WTC11 (cell line): ENCODE results near the gene TINAGL1. TPM values are rescaled to one million over a fixed set of nuclear protein-coding genes. Genes with fewer than 3 reads are reported as not detected.

Experiments
- ATAC-seq: fragments of 200-7000 bp; cut with Tn5 transposase; 2 replicates; pipeline ENCODE4 v1.10.0; 2021; ENCODE audit warnings: mild to moderate bottlenecking, moderate library complexity
- CTCF ChIA-PET: fragments of 300-600 bp; sonication (Branson Sonifier 250); formaldehyde crosslinking; loops from one replicate; lab custom pipeline; 2021; ENCODE audit warnings: antibody characterized with exemption; lab: Charles Lee
- POLR2A ChIA-PET: fragments of 350-600 bp; sonication (Branson Sonifier 250); formaldehyde crosslinking; loops from one replicate; lab custom pipeline; 2021; ENCODE audit warnings: antibody characterized with exemption; lab: Charles Lee
- DNase-seq: peaks from one replicate; pipeline ENCODE4 v3.0.0; 2021; ENCODE audit warnings: low spot score
- H3K27ac Mint-ChIP-seq: 2 replicates; pipeline ENCODE4 v1.8.0; 2021; ENCODE audit warnings: mixed read lengths
- H3K27me3 Mint-ChIP-seq: 2 replicates; pipeline ENCODE4 v1.8.0; 2021; ENCODE audit warnings: low read depth, mild to moderate bottlenecking, moderate library complexity, mixed read lengths
- H3K36me3 Mint-ChIP-seq: 2 replicates; pipeline ENCODE4 v1.8.0; 2021; ENCODE audit warnings: mixed read lengths
- H3K4me1 Mint-ChIP-seq: 2 replicates; pipeline ENCODE4 v1.8.0; 2022; ENCODE audit warnings: mixed read lengths
- H3K4me3 Mint-ChIP-seq: 2 replicates; pipeline ENCODE4 v1.8.0; 2021; ENCODE audit warnings: mild to moderate bottlenecking, moderate library complexity, mixed read lengths
- H3K9me3 Mint-ChIP-seq: 2 replicates; pipeline ENCODE4 v1.8.0; 2021; ENCODE audit warnings: mixed read lengths
- ATF6 ChIP-seq: sonication (generic); formaldehyde crosslinking; IDR thresholded peaks from 2 replicates; pipeline ENCODE4 v1.8.1; 2023; ENCODE audit warnings: mild to moderate bottlenecking, missing genetic modification reagents
- CREM ChIP-seq: sonication (generic); formaldehyde crosslinking; IDR thresholded peaks from 2 replicates; pipeline ENCODE4 v1.8.1; 2022; ENCODE audit warnings: mild to moderate bottlenecking, missing genetic modification reagents, moderate library complexity
- E2F4 ChIP-seq: sonication (generic); formaldehyde crosslinking; IDR thresholded peaks from 2 replicates; pipeline ENCODE4 v1.8.1; 2022; ENCODE audit warnings: low read depth, mild to moderate bottlenecking, moderate library complexity, missing genetic modification reagents, borderline replicate concordance
- ETV6 ChIP-seq: sonication (generic); formaldehyde crosslinking; IDR thresholded peaks from 2 replicates; pipeline ENCODE4 v1.8.1; 2022; ENCODE audit warnings: mild to moderate bottlenecking, missing genetic modification reagents
- HMGA2 ChIP-seq: fragments of 250-450 bp; sonication (Bioruptor Pico); IDR thresholded peaks from 2 replicates; pipeline ENCODE4 v1.4.0; 2021; ENCODE audit warnings: mild to moderate bottlenecking, moderate library complexity
- NFE2L1 ChIP-seq: sonication (generic); formaldehyde crosslinking; IDR thresholded peaks from 2 replicates; pipeline ENCODE4 v1.8.1; 2023; ENCODE audit warnings: missing genetic modification reagents
- RORB ChIP-seq: fragments of 250-450 bp; sonication (Bioruptor Pico); IDR thresholded peaks from 2 replicates; pipeline ENCODE4 v1.9.0; 2021; ENCODE audit warnings: mild to moderate bottlenecking
- SMAD3 ChIP-seq: sonication (generic); formaldehyde crosslinking; IDR thresholded peaks from 2 replicates; pipeline ENCODE4 v1.8.0; 2022; ENCODE audit warnings: missing genetic modification reagents, mild to moderate bottlenecking, borderline replicate concordance
- TP53 ChIP-seq: sonication (generic); formaldehyde crosslinking; IDR thresholded peaks from 2 replicates; pipeline ENCODE4 v1.8.1; 2023; ENCODE audit warnings: mild to moderate bottlenecking, missing genetic modification reagents
- USF1 ChIP-seq: sonication (generic); formaldehyde crosslinking; IDR thresholded peaks from 2 replicates; pipeline ENCODE4 v1.8.0; 2022; ENCODE audit warnings: mild to moderate bottlenecking, missing genetic modification reagents
- ZNF121 ChIP-seq: sonication (generic); formaldehyde crosslinking; IDR thresholded peaks from 2 replicates; pipeline ENCODE4 v1.8.0; 2023; ENCODE audit warnings: missing genetic modification reagents
- ZNF232 ChIP-seq: sonication (generic); formaldehyde crosslinking; IDR thresholded peaks from 2 replicates; pipeline ENCODE4 v1.8.0; 2022; ENCODE audit warnings: mild to moderate bottlenecking, missing genetic modification reagents
- ZNF263 ChIP-seq: sonication (generic); formaldehyde crosslinking; IDR thresholded peaks from 2 replicates; pipeline ENCODE4 v1.8.1; 2022; ENCODE audit warnings: low read depth, mild to moderate bottlenecking, moderate library complexity, missing genetic modification reagents
- ZNF317 ChIP-seq: sonication (generic); formaldehyde crosslinking; IDR thresholded peaks from 2 replicates; pipeline ENCODE4 v1.8.1; 2023; ENCODE audit warnings: low read depth, mild to moderate bottlenecking, moderate library complexity, missing genetic modification reagents, borderline replicate concordance
- ZNF671 ChIP-seq: fragments of 250-450 bp; sonication (Bioruptor Pico); IDR thresholded peaks from 2 replicates; pipeline ENCODE4 v1.8.0; 2021; ENCODE audit warnings: mild to moderate bottlenecking
- total RNA-seq: library from RNA; stranded (reverse); gene quantifications from 3 replicates; pipeline ENCODE4 v1.2.3, GENCODE V29; 2021
- TF ChIP-seq, protein P1 (sequence below): sonication (generic); formaldehyde crosslinking; IDR thresholded peaks from 2 replicates; pipeline ENCODE4 v1.8.0; 2022; ENCODE audit warnings: missing genetic modification reagents
- TF ChIP-seq, protein P2 (sequence below): sonication (generic); formaldehyde crosslinking; conservative IDR thresholded peaks from 2 replicates; pipeline ENCODE4 v1.8.1; 2023; ENCODE audit warnings: mild to moderate bottlenecking, low read depth, missing genetic modification reagents, moderate library complexity

Gene TINAGL1
- total RNA-seq, 1 experiment from 2014 or later, result 7.2 TPM

DNA sequence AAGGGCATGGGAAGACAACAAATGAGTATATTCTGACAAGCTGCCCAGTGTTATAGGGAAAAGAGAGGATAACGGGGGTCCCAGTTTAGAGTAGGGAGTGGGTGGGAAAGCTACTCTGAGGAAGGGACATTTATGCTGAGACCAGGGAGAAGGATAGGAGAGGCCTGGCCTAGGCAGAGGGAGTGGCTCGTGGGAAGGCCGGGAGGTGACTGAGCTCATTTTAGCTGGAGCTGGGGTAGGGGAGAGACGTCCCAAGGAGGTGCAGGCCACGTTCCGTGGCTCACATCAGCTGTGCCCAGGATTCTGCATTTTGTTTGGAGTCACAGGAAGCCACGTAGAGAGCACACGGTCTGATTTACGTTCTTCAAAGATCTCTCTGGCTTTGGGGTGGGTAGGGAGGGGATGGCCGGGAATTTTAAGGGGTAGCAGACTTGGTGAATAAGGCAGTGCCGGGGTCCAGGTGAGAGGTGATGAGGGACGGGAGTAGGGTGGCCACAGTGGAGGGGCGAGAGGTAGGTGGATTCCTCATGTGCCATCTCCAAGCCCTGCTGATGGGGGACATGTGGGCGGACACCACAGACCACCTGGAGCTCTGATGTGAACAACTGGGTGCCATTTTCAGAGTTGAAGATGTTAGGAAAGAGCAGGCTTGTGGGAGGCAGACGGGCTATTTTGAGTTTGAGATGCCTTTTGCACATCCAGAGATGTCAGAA lies 4.7 kb downstream of the TINAGL1 start (continued):
- TF ChIP-seq, protein P1, sequence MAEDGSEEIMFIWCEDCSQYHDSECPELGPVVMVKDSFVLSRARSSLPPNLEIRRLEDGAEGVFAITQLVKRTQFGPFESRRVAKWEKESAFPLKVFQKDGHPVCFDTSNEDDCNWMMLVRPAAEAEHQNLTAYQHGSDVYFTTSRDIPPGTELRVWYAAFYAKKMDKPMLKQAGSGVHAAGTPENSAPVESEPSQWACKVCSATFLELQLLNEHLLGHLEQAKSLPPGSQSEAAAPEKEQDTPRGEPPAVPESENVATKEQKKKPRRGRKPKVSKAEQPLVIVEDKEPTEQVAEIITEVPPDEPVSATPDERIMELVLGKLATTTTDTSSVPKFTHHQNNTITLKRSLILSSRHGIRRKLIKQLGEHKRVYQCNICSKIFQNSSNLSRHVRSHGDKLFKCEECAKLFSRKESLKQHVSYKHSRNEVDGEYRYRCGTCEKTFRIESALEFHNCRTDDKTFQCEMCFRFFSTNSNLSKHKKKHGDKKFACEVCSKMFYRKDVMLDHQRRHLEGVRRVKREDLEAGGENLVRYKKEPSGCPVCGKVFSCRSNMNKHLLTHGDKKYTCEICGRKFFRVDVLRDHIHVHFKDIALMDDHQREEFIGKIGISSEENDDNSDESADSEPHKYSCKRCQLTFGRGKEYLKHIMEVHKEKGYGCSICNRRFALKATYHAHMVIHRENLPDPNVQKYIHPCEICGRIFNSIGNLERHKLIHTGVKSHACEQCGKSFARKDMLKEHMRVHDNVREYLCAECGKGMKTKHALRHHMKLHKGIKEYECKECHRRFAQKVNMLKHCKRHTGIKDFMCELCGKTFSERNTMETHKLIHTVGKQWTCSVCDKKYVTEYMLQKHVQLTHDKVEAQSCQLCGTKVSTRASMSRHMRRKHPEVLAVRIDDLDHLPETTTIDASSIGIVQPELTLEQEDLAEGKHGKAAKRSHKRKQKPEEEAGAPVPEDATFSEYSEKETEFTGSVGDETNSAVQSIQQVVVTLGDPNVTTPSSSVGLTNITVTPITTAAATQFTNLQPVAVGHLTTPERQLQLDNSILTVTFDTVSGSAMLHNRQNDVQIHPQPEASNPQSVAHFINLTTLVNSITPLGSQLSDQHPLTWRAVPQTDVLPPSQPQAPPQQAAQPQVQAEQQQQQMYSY (CRISPR knock-in tag), result no peak
- TF ChIP-seq NFE2L1 (CRISPR knock-in tag), result no peak
- TF ChIP-seq ZNF671 (CRISPR knock-in tag), result no peak
- no peak for TF ChIP-seq ZNF317 (CRISPR knock-in tag)
- TF ChIP-seq SMAD3 (CRISPR knock-in tag), result no peak
- no peak for TF ChIP-seq CREM
- TF ChIP-seq, protein P2, sequence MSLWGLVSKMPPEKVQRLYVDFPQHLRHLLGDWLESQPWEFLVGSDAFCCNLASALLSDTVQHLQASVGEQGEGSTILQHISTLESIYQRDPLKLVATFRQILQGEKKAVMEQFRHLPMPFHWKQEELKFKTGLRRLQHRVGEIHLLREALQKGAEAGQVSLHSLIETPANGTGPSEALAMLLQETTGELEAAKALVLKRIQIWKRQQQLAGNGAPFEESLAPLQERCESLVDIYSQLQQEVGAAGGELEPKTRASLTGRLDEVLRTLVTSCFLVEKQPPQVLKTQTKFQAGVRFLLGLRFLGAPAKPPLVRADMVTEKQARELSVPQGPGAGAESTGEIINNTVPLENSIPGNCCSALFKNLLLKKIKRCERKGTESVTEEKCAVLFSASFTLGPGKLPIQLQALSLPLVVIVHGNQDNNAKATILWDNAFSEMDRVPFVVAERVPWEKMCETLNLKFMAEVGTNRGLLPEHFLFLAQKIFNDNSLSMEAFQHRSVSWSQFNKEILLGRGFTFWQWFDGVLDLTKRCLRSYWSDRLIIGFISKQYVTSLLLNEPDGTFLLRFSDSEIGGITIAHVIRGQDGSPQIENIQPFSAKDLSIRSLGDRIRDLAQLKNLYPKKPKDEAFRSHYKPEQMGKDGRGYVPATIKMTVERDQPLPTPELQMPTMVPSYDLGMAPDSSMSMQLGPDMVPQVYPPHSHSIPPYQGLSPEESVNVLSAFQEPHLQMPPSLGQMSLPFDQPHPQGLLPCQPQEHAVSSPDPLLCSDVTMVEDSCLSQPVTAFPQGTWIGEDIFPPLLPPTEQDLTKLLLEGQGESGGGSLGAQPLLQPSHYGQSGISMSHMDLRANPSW (CRISPR knock-in tag), result no peak

- no peak for ATAC-seq
- H3K27ac Mint-ChIP-seq, result peak overlapping the region; percentile 63
- POLR2A ChIA-PET, result no interaction called here
Measured at GRCh38 chr1:31581821-31582810, 5.8 kb downstream of the TINAGL1 start.

GRCh38 chr1:31583082-31583994 lies 7.0 kb downstream of the TINAGL1 start:
- ChIA-PET CTCF (interaction anchor here (1.5 kb wide), 1 partner anchor 34 kb away, joined by 4 read pairs; no protein-coding TSS in a partner anchor), POLR2A (no interaction called here)
- no peak for DNase-seq
- peak overlapping the region; percentile 63; the same call in 1 of the 2 replicates for H3K27ac Mint-ChIP-seq
- H3K9me3 Mint-ChIP-seq, result no peaks in the 10 kb centered on the region
- H3K4me3 Mint-ChIP-seq, result no peak overlapping the region
- H3K27me3 Mint-ChIP-seq, result peaks cover 5% of the 10 kb centered on the region; the same call in 1 of the 2 replicates
- H3K36me3 Mint-ChIP-seq, result no peaks in the 10 kb centered on the region
- peaks cover 33% of the 10 kb centered on the region for H3K4me1 Mint-ChIP-seq
- ATAC-seq, result no peak
- TF ChIP-seq TP53 (CRISPR knock-in tag) (no peak), HMGA2 (CRISPR knock-in tag) (no peak), ATF6 (CRISPR knock-in tag) (no peak), ETV6 (CRISPR knock-in tag) (no peak), ZNF263 (no peak), E2F4 (CRISPR knock-in tag) (no peak), RORB (CRISPR knock-in tag) (no peak), ZNF232 (CRISPR knock-in tag) (no peak)

More at GRCh38 chr1:31581821-31582810, 5.8 kb downstream of the TINAGL1 start:
- H3K4me3 Mint-ChIP-seq, result no peak overlapping the region
- peaks cover 24% of the 10 kb centered on the region for H3K4me1 Mint-ChIP-seq
- no peak for DNase-seq
- H3K27me3 Mint-ChIP-seq, result no peaks in the 10 kb centered on the region; the same call in 1 of the 2 replicates
- H3K9me3 Mint-ChIP-seq, result no peaks in the 10 kb centered on the region
- CTCF ChIA-PET, result interaction anchor here (2.1 kb wide), 1 partner anchor 36 kb away, joined by 9 read pairs; the partner anchor contains the start of gene HCRTR1
- no peaks in the 10 kb centered on the region for H3K36me3 Mint-ChIP-seq
- TF ChIP-seq ZNF121 (CRISPR knock-in tag) (peak; percentile 96), HMGA2 (CRISPR knock-in tag) (no peak), USF1 (CRISPR knock-in tag) (no peak)
